Limb (tissue), 2 donors: ENCODE data around the gene N4BP2.

Source experiments
- DNase-seq, 2 donors: peaks; one replicate each; pipeline ENCODE4 v3.0.0-alpha.2; 2016; ENCODE audit errors: extremely low spot score in 2 of 2

N4BP2 gene

GRCh38 chr4:40190880-40191815, 134.5 kb downstream of the N4BP2 start:
- DNase-seq, result no peak

GRCh38 chr4:40192114-40193015, 135.7 kb downstream of the N4BP2 start:
- DNase-seq, result no peak

GRCh38 chr4:40193016-40193571, 136.4 kb downstream of the N4BP2 start:
- no peak for DNase-seq

- no peak for DNase-seq
These were observed 136.9 kb downstream of the N4BP2 start for GRCh38 chr4:40193578-40193977.

GRCh38 chr4:40194602-40195161, 138.0 kb downstream of the N4BP2 start:
- DNase-seq, result no peak

GRCh38 chr4:40195182-40196177, 138.8 kb downstream of the N4BP2 start:
- no peak for DNase-seq

- DNase-seq, result no peak
These were observed 139.6 kb downstream of the N4BP2 start for GRCh38 chr4:40196272-40196671.

- no peak for DNase-seq
These were observed 140.2 kb downstream of the N4BP2 start, which contains the start of gene RHOH for GRCh38 chr4:40196724-40197281. Gene RHOH (plus strand): TSS chr4:40197031. CDS start chr4:40243387, 46,356 bp downstream.

GRCh38 chr4:40197879-40198689, 141.4 kb downstream of the N4BP2 start:
- no peak for DNase-seq

- no peak for DNase-seq
These were observed 142.6 kb downstream of the N4BP2 start for GRCh38 chr4:40199179-40199670.

- DNase-seq, result no peak
These were observed 143.6 kb downstream of the N4BP2 start for GRCh38 chr4:40199999-40200874.

- DNase-seq, result no peak
These were observed 144.5 kb downstream of the N4BP2 start for GRCh38 chr4:40200875-40201801.

GRCh38 chr4:40201898-40202297, 145.2 kb downstream of the N4BP2 start:
- DNase-seq, result no peak

- DNase-seq, result no peak
These were observed 145.8 kb downstream of the N4BP2 start for GRCh38 chr4:40202474-40202873.

- no peak for DNase-seq
These were observed 148.0 kb downstream of the N4BP2 start for GRCh38 chr4:40204507-40205258.
